ENCODE measurements around the gene PPP4R1.

Gene PPP4R1

GRCh38 chr18:9506046-9506792, 108.1 kb downstream of the PPP4R1 start:
- no peak for DNase-seq (ENCODE audit: low read depth)

Measured in stimulated activated CD8-positive, alpha-beta memory T cell treated with anti-CD3 and anti-CD28 coated beads, Interleukin-4, amount 100 ng/mL, for 24 hours (primary cell).